ENCODE data around the gene ELFN2.
"Not testable (repeated sequence)": the region's sequence is repeated elsewhere in the genome, so short reads cannot be mapped to it uniquely, and the experiment has no call there.

Gene ELFN2

DNA sequence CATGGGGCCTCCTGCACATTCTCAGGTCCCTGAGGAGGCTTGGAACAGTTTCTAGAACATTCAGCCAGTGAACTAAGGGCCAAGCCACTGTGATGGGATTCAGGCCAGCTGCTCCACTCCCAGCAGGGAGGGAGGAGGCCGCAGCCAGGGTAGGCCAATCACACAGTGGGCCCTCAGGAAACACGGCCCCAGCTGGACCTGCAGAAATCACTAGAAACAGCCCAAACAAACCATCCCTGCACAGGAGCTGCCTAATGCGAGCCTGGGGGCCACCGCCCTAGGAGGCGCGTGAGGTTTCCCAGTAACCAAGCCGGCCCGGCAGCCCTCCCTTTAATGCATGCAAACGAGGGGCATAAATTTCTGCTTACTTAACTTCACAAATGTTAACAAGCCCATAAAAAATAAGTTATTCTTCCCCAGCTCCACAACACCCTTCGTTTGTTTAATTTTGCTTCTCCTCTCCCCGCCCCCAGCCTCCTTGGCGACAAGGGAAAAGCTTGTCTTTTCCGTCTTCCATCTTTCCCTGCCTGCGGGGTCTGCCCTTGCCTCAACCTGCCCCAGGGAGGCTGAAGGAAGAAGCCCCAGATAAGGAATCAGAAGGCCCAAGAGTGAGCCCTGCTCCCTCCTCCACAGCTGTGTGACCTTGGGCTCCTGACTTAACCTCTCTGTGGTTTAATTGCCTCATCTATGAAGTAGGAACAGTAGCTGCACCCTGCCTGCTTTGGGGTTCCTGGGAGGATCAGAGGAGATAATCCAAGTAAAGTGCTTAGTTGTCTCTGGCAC lies 25.7 kb downstream of the ELFN2 start:
- TF ChIP-seq, protein P1, sequence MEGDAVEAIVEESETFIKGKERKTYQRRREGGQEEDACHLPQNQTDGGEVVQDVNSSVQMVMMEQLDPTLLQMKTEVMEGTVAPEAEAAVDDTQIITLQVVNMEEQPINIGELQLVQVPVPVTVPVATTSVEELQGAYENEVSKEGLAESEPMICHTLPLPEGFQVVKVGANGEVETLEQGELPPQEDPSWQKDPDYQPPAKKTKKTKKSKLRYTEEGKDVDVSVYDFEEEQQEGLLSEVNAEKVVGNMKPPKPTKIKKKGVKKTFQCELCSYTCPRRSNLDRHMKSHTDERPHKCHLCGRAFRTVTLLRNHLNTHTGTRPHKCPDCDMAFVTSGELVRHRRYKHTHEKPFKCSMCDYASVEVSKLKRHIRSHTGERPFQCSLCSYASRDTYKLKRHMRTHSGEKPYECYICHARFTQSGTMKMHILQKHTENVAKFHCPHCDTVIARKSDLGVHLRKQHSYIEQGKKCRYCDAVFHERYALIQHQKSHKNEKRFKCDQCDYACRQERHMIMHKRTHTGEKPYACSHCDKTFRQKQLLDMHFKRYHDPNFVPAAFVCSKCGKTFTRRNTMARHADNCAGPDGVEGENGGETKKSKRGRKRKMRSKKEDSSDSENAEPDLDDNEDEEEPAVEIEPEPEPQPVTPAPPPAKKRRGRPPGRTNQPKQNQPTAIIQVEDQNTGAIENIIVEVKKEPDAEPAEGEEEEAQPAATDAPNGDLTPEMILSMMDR (IDR thresholded peaks at IDR 0.05), result no peak
- Mint-ChIP-seq H3K27me3 (ENCODE audit: low read depth, poor library complexity) (peaks cover 20% of the 10 kb centered on the region), H3K9me3 (no peaks in the 10 kb centered on the region), H3K4me3 (no peak overlapping the region), H3K4me1 (peaks cover 13% of the 10 kb centered on the region), H3K36me3 (ENCODE audit: low read depth) (no peaks in the 10 kb centered on the region), H3K27ac (no peak overlapping the region)
- no peak for DNase-seq

DNA sequence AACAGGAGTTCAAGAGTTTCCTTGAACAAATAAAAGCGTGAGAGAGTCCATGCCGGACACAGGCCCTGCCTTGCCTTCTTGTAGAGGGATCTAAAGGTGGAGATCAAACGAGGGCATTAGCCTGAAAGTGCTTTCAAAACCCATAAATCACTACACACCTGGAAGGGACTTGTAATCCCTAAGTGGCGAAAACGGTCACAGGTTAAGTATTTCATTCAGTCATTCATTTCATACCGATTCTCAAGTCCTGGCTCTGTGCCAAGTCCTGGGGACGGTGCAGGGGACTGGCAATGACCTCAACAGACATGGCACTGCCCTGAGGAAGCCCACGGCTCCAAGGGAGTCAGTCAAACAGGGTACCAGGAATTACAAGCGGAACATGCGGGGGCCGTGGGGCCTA lies 26.6 kb downstream of the ELFN2 start:
- H3K27ac Mint-ChIP-seq, result peak overlapping the region; percentile 51

DNA sequence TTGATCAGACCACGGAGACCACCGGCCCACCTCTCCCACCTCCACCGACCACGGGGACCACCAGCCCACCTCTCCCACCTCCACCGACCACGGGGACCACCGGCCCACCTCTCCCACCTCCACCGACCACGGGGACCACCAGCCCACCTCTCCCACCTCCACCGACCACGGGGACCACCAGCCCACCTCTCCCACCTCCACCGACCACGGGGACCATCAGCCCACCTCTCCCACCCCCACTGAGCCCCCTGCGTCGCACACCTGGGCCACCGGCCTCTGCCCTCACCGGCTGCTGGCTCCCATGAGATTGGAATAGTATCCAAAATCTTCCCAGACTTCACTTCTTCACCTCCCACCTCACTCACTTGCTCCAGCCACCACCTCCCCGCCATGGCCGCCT lies 27.8 kb downstream of the ELFN2 start:
- H3K36me3 Mint-ChIP-seq (ENCODE audit: low read depth); H3K4me3 Mint-ChIP-seq; H3K9me3 Mint-ChIP-seq; DNase-seq: not testable (repeated sequence)
- Mint-ChIP-seq H3K4me1 (peaks cover 15% of the 10 kb centered on the region), H3K27me3 (ENCODE audit: low read depth, poor library complexity) (peaks cover 15% of the 10 kb centered on the region), H3K27ac (peak overlapping the region; percentile 94)

More for the DNA sequence above, 26.6 kb downstream of the ELFN2 start:
- peaks cover 15% of the 10 kb centered on the region for H3K27me3 Mint-ChIP-seq (ENCODE audit: low read depth, poor library complexity)
- H3K4me1 Mint-ChIP-seq, result peaks cover 13% of the 10 kb centered on the region
- no peak for DNase-seq
- TF ChIP-seq, protein P1 (IDR thresholded peaks at IDR 0.05), result no peak
- H3K36me3 Mint-ChIP-seq (ENCODE audit: low read depth), result no peaks in the 10 kb centered on the region
- no peak overlapping the region for H3K4me3 Mint-ChIP-seq
- no peaks in the 10 kb centered on the region for H3K9me3 Mint-ChIP-seq

DNA sequence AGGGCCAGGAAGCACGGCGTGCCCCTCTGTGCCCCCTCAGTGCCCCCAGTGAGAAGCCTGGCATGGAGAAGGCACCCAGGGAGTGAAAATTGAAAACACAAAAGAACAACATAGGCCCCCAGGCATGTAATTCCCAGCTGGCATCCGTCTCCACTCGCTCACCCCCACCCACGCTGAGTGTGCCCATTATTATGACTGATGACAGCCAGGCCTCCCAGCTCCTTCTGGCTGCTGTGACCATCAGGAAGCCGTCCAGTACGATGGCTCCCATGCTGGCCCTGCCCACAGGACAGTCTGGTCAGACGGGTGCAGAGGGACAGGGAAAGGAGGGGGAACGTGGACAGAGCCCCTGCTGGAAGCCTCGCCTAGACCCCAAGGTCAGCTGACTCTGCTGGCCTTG lies 30.1 kb downstream of the ELFN2 start:
- no peaks in the 10 kb centered on the region for H3K36me3 Mint-ChIP-seq (ENCODE audit: low read depth)
- H3K27ac Mint-ChIP-seq, result no peak overlapping the region
- no peaks in the 10 kb centered on the region for H3K9me3 Mint-ChIP-seq
- H3K4me3 Mint-ChIP-seq, result no peak overlapping the region
- TF ChIP-seq, protein P1 (IDR thresholded peaks at IDR 0.05), result no peak
- H3K4me1 Mint-ChIP-seq, result peaks cover 22% of the 10 kb centered on the region
- peaks cover 15% of the 10 kb centered on the region for H3K27me3 Mint-ChIP-seq (ENCODE audit: low read depth, poor library complexity)
- DNase-seq, result no peak

DNA sequence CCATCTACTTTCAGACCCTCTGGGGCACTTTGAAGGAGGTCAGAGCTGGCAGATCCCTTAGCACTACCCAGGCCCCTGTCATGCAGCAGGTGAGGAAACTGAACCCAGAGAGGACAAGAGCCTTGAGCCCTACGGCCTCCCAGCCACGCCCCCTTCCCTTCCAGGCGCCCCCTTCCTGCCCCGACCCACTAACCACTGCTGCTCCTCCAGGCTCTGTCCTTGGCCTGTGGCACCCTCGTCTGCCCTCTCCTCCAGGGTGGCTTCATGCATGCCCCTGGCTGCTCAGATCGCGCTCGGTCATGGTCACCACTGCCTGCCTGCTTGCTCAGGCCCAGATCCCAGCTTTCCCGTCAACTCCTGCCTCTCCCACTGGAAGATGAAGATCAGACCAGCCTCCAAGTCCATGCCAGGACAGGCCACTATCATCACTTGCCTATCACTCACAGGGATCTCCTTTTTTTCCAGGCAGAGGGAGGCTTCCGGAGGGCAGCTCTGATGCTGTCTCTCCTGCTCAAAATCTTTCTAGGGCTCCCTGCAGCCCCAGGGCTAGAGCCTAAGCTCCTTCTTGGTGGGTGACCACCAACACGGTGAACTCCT lies 30.7 kb downstream of the ELFN2 start:
- no peak overlapping the region for H3K27ac Mint-ChIP-seq
- TF ChIP-seq, protein P1 (IDR thresholded peaks at IDR 0.05), result no peak
- H3K36me3 Mint-ChIP-seq (ENCODE audit: low read depth), result no peaks in the 10 kb centered on the region
- no peak for DNase-seq
- H3K9me3 Mint-ChIP-seq, result no peaks in the 10 kb centered on the region
- no peak overlapping the region for H3K4me3 Mint-ChIP-seq
- peaks cover 16% of the 10 kb centered on the region for H3K27me3 Mint-ChIP-seq (ENCODE audit: low read depth, poor library complexity)
- peaks cover 18% of the 10 kb centered on the region for H3K4me1 Mint-ChIP-seq

DNA sequence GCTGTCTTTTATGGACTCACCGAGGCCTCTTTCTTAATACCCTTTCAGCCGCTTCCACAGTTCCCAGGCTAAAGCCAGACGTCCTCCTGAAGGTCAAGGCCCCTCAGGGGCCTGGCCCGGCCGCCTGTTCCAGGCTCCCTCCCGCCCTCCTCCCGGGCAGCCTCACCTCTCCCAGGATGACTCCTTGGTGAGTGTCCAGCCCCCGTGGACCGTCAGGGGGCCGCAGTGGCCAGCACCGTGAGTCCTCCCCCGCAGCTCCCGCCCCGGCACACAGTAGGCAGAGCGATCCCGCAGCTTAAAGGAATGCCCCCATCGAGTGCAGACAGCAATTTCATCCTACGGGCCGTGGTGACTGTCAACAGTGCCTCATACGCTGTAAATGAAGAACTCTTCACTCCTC lies 32.9 kb downstream of the ELFN2 start:
- no peaks in the 10 kb centered on the region for H3K9me3 Mint-ChIP-seq
- peaks cover 10% of the 10 kb centered on the region for H3K27me3 Mint-ChIP-seq (ENCODE audit: low read depth, poor library complexity)
- TF ChIP-seq, protein P1 (IDR thresholded peaks at IDR 0.05), result no peak
- H3K27ac Mint-ChIP-seq, result no peak overlapping the region
- no peak for DNase-seq
- H3K4me1 Mint-ChIP-seq, result peaks cover 17% of the 10 kb centered on the region
- H3K4me3 Mint-ChIP-seq, result no peak overlapping the region
- no peaks in the 10 kb centered on the region for H3K36me3 Mint-ChIP-seq (ENCODE audit: low read depth)
